Measurements from ENCODE around the gene EVC2. TPM values are rescaled to one million over a fixed set of nuclear protein-coding genes. Genes with fewer than 3 reads are reported as not detected.

The EVC2 gene
- total RNA-seq, 2 donors from 2014 or later: 2.8 to 2.9 TPM

GRCh38 chr4:5545271-5545670, 163.1 kb downstream of the EVC2 start:
- ATAC-seq (no peak), DNase-seq (no peak)
- intact Hi-C loops (cut with DNase I): no loop called here

DNA sequence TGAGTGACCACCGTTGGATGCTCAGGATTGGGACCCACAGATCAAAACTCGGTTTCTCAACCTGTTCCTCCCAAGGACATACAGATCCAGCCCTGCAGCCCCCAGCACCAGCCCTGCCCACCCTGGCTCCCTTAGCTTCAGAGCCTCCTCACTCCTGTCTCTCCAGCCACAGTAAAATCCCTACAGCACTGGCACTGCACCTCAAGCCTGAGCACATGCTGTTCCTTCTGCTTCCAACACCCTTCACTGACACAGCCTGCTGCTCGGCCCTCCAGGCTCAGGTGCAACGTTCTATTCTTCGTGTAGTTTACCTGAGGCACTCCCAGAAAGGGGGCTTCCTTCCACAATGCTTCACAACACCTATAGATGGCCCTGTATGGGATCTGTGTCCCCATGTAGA, 163.6 kb downstream of the EVC2 start:
- no peak for DNase-seq
- ATAC-seq: no peak
- intact Hi-C loops (cut with DNase I): no loop called here

GRCh38 chr4:5543681-5544080, 164.7 kb downstream of the EVC2 start:
- no peak for DNase-seq
- no peak for ATAC-seq
- intact Hi-C loops (cut with DNase I): no loop called here

DNA sequence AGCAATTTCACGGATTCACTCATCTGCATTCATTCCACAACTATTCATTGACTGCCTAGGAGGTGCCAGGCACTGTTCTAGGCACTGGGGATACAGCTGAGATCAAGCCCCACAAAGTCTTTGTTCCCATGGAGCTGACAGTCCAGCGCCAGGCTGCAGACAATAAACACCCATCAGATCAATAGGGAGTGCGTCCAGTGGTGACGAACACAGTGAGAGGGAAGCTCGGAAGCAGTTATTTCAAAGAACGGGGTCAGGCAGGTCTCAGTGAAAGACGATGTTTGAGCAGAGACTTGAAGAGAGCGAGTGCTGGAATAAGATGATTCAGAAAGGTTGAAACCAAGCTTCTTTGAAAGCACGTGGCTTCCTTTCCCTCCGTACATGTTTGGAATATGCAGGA, 167.2 kb downstream of the EVC2 start:
- DNase-seq (no peak), ATAC-seq (no peak)
- intact Hi-C loops (cut with DNase I): no loop called here

DNA sequence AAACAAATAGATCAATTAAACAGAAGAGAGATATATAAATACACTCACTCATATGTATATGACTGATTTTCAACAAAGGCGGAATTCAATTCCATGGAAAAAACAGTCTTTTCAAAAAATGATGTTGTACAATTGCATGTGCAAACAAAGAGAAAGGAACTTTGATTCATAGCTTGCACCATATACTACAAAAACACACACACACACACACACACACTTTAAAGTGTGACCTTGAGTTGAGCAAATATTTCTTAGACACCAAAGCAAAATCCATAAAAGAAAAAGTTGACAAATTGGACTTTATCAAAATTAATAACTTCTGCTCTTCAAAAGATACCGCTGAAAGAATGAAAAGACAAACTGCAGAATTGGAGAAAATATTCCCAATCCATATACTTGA, 168.8 kb downstream of the EVC2 start:
- DNase-seq (no peak), ATAC-seq (no peak)
- intact Hi-C loops (cut with DNase I): no loop called here

GRCh38 chr4:5532100-5532499, 176.3 kb downstream of the EVC2 start:
- ATAC-seq (no peak), DNase-seq (no peak)
- intact Hi-C loops (cut with DNase I): no loop called here

DNA sequence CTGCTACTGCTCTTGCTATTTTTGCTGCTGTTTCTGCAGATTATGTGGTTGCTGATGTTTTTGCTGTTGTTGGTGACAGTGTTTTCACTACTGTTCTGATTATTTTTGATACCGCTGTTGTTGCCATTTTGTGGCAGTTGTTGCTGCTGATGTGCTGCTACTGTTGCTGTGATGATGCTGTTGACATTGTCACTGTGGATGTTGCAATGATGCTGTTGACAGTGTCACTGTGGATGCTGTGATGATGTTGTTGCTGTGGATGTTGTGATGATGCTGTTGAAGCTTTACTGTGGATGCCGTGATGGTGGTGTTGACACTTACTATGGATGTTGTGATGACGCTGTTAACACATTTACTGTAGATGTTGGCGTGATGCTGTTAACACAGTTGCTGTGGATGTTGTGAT, 180.3 kb downstream of the EVC2 start:
- intact Hi-C loops (cut with DNase I): no loop called here
- DNase-seq (no peak), ATAC-seq (no peak)

DNA sequence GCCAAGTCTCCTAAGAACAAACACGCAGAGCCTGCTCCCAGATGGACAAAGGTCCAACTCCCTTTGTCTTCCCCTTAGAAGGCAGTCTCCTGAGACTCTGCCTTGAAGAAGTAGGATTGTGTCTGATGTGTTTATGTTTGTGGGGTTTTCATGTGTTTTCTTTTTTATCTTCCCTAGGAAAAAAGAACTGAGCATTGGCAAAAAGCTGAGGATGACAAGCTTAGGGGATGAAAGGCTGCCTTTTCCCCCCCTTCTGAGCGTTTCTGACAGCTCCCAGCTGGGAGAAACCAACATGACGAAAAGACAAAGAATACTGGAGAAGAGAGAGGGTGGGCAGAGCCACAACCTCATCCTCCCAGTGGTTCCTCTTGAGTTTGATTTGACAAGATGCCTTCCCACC, 181.1 kb downstream of the EVC2 start:
- ATAC-seq (no peak), DNase-seq (no peak)
- intact Hi-C loops (cut with DNase I): no loop called here

- intact Hi-C loops (cut with DNase I): no loop called here
- DNase-seq (no peak), ATAC-seq (no peak)
Measured at GRCh38 chr4:5526080-5526846, 182.1 kb downstream of the EVC2 start.

DNA sequence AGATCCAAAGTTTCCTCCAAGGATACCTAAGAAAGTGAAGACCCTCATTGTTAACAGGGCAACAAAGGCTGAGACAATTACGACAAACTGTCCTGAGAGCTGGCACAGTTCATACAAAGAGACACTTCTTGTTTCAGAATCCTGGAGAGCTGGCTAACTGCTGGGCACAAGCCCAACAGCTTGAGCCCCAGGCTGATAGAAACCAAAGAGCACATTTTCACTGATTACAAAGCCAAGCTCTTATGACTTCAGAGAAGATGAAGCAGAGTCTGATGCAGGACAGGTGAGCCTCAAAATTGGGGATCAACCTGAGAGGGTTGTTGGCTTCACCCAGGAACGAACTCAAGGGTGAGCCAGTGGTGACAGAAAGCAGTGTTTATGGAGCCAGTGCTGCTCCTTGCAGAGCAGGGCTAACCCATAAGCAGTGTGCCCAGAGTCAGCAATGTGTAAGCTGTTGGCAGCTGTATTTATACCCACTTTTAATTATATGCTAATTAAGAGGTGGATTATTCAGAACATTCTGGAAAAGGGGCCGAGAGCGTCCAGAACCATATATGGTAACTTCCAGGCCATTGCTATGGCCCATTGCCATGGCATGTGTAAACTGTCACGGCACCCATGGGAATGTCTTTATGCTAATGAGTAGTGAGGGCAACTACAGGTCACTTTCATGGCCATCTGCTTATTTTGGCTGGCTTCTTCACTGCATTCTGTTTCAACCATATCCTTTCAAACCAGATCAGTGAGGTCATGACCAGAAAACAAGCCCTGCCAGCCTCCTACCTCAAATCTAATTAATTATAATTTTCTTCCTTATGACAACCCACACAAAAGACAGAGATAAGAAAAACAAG, 183.7 kb downstream of the EVC2 start:
- peak; percentile 39 for DNase-seq

DNA sequence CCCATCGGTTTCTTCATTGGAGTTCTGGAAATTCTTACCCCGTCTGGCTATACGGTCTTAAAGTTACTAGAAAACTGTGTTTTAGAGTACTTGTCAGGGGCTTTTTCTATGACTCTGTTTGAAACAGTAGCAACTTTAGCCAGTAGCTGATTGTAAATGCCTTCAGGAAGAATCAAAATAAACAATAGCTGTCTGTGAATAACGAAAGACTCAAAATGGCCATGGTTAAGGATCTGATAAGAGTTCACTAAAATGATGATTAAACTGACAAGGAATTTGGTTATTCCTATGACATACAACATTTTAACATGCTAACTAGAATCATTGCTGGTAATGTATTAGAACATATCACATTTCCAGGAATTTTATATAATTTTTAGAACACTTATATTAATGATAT, 191.0 kb downstream of the EVC2 start:
- ATAC-seq: no peak
- intact Hi-C loops (cut with DNase I): no loop called here
- no peak for DNase-seq

More for the DNA sequence above, 183.7 kb downstream of the EVC2 start:
- intact Hi-C loops (cut with DNase I): no loop called here
- peak; percentile 65 to 67 for ATAC-seq

- no peak for DNase-seq
- intact Hi-C loops (cut with DNase I): no loop called here
- ATAC-seq: no peak
Measured at GRCh38 chr4:5515646-5516045, 192.7 kb downstream of the EVC2 start.

Other genes with a start within 250 kb of the EVC2 start
- 10 to 100 TPM; 10.0 to 11.3 TPM for gene EVC, start 2.6 kb upstream of the EVC2 start, total RNA-seq
- 1 to 10 TPM in 1 of 2 donors, under 1 TPM in 1; 0.44 to 1.9 TPM for gene CRMP1, start 184.5 kb upstream of the EVC2 start, total RNA-seq

All from left cardiac atrium (tissue), 4 donors.